NCI-H1930 (cell line): ENCODE measurements around the gene GPS1.

Experiments used
- DNase-seq, 2 experiments: peaks; one replicate each; lab custom pipeline; 2025; lab: John Stamatoyannopoulos, UW

GPS1 gene

DNA sequence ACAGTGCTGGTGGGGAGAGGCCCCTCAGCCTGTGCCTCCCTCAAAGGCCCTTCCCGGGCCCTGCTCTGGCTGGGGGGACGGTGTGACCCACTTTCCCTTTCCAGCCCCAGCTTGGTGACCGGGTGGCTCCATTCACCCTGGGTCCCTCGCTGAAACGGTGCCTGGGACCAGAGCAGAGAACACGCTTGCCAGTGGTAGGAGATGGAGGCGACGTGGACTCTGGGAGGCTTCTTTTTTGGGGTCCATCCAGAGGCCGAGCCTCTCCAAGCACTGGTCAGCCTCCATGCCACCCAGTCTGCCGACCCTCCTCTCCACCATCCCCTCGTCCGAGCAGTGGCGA, 36.8 kb upstream of the GPS1 start:
- no peak for DNase-seq

DNA sequence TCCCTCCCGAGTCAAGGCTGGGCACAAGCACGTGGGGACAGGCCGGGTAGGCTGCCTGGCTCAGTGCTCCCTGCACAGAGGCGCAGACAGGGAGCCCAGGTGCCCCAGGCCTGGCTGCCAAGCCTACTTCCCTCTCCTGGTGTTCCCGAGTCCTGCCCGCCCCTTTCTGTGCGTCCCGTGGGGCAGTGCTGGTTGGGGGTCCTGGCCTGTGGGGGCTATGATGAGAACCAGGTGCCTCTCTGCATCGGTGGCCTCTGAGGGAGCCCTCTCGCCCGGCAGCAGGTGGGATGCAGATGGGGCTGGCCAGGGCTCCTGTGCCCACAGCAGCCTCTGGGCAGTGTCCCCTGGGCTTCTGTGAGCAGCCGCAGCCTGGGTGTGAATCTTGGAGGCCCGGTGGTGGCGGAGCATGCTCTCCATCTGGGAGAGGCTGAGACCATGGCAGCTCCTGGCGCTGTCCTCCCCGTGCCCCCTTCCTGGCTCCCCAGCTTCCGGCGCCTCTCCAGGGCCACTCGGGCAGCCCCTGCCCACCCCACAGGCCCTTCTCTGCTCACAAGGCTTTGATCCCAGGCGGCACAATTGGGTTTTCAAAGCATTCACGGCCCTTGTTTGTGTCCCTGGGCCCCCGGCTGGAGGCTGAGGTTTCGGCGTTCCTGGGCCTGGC, 36.3 kb upstream of the GPS1 start:
- DNase-seq: no peak

- DNase-seq: no peak
Measured at GRCh38 chr17:82016061-82016874, 35.4 kb upstream of the GPS1 start.

GRCh38 chr17:82016875-82017459, 34.7 kb upstream of the GPS1 start:
- no peak for DNase-seq

- no peak for DNase-seq
Measured at GRCh38 chr17:82017612-82018151, 34.0 kb upstream of the GPS1 start.

DNA sequence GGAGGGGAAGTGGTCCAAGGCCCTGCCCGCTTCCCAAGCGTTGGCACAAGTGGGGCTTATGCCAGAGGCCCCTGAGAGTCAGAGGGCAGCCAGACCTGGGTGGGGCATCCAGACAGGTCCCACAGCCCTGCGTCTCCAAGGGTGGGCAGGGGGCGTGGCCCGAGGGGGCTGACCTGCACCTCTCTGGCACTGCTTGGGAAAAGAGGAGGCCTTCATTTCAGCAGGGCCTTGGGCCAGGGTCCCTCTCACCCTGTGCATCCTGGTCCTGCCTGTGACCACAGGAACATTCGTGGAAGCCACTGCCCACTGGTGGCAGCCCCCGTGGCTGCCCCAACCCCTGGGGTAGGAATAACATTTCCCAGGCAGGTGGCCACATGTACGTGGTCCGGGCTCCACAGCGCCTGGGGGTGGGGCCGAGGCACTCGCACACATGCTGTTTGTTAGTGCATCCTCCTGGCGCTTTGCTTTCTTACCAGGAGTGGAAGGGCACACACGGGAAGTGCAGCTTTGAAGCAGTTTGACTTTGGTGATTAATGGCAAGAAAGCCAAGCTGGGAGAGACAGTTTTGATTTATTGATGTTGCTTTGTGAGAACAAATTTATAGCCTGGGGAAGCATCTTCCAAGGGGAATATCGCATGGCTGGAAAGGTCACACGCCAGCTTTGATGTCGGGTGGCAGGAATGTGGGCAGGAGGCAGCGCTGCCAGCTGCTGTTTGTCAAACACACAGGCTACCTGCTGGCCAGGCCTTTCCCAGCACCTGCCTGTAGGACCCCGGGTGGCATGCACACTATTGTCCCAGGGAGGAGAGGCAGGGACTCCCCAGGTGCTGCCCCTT, 33.3 kb upstream of the GPS1 start:
- no peak for DNase-seq

- no peak for DNase-seq
Measured at GRCh38 chr17:82018989-82019689, 32.6 kb upstream of the GPS1 start.

DNA sequence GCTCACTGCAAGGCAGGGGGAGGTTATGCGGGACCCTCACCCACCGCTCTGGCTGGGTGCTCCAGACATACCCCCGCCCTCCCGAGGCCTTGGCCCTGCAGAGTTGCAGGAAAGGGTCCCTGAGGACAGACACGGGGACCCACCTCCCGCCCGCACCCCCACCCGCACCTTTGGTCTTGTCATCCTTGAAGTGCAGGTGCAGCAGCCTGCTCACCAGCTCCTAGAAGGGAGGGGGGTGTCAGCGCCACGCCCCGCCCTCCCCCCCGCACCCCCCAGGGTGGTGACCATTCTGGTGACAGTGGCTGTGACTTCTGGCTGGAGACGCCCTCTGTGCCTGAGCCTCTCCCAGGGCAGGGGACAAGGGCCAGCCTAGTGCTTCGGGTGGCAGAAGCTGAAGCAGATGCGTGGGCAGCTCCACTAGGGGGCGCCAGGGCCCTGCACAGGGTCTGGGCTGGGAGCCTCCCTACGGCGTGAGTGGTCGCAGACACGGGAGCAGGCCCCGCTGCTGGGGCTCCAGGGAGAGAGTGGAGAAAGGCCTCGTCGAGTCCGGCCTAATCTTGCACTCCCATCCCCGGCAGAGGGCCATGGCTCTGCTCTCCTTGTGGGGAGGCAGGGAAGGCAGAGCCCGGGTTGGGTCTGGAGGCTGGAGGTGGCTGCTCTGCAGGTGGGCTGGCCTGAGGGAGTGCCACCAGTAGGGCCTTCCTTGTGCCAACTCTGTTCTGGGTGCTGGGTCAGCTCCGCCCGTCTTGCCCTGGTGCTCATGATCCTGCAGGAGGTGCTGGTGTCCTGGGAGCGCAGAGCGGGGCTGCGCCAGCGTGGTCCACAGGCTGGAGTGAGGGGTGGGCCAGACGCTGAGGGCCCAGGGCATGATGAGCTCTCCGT, 31.8 kb upstream of the GPS1 start:
- DNase-seq: peak; percentile 61 to 82

DNA sequence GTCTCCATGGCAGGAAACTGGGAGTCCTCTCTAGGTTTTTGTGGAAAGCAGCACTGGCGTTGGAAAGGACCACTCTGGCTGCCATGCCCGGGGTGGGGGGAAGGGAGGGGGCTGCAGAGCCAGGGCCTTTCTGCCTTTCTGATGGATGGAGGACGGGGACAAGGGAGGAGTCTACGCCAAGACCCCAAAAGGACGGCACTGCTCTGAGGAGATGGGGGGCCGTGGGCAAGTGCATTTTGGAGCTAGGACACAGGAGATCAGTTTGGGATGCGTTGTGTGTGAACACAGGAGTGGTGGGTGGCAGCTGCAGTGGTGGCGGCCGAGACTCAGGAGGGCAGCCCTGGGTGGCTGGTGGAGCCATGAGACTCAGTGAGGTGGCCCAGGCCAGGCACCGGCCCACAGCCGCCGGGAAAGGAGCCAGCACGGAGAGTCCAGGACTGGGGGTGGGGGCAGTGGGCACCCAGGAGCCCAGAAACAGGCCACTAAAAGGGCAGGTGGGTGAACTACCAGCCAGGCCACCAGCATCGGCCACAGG, 31.1 kb upstream of the GPS1 start:
- DNase-seq: no peak

DNA sequence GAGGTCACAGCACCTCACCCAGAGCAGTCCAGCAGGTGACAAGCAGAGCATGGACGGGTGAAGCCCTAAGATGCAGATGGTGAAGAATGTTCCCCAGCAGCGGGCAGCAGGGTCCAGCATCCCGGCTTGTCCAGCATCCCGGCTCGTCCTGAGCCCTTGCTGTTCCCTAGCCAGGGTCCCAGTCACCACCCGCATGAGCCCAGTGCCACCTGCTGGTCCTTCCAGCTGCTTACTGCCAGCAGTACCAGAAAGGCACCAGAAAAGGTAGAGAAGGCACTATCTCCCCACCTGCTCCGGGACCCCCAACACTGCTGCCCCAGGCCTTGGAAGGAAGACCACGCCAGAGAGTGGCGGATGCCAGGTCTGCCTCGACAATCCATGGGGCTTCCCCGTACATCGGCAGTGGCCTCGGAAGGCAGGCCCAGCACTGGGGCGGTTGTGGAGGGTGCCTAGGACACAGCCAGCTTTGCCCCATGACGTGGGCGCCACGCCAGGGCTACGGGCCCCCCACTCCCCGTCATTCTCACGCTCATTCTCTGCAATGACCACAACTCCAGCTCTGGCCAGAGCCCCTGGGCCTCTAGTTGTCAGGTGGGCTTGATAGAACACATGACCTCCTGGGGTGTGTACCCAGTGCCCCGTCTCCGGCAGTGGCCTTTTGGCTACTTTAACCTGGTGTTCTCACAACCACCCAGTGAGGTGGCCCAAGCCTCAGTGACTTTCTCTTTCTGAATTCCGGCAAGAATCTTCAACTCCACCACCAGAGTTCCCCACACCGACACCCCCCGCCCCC, 30.4 kb upstream of the GPS1 start:
- DNase-seq: peak in 1 of 2 experiments; percentile 47

DNA sequence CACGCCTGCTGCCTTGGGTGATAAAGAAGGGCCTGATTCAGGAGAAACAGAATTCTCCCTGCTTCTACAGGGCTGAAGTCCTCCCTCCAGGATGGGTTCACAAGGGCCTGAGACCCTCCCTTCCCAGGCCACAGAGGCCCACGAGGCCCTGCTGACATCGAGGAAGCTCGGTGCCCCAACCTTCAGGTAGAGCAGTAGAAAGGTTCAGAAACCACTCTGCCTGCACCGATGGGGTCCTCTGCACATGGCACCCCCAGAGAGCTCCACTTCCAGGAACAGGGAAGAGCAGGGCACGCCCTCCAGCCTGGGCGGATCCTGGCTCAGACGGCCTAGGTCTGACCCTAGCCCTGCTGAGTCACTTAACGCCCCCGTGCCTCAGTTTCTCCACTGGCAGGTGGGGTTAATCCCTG, 29.8 kb upstream of the GPS1 start:
- no peak for DNase-seq

DNA sequence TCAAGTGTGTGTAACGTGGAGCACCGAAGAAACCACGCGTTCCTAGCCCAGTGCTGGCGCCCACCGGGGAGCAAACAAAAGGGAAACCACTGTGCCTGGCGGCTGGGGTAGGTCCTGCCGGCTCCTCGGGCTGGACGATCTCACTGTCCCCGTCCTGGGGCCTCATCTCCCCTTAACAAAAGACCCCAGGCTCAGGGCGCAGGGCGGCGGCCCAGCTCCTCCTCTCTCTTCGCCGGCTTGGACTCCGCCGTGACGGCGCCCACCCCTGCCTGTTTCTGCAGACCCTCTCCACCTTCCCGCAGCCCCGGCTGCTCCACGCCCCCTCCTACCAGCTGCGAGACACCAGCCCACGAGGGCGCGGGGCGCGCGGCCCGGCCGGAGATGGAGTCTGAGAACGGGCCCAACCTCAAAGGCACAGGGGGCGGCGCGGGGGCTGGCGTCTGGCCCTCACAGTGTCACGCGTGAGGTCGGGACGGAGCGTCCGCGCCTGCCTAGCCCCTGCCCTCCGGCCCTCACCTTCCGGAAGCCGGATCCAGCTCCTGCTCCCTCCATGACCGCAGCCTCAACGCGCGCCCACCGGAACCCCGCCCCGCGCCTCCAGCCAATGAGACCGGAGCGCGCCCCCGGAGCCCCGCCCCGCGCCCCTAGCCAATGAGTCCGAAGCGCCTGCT, 29.3 kb upstream of the GPS1 start, which contains the start of gene CENPX:
TSS of gene CENPX (minus strand) at position 569 of the 671 bp plus-strand sequence. CDS start at position 552, 17 bp downstream.
- no peak for DNase-seq

- peak; percentile 100 for DNase-seq
Measured at GRCh38 chr17:82022981-82023446, 28.7 kb upstream of the GPS1 start, which contains the start of gene LRRC45. LRRC45 (plus strand) TSS chr17:82023305; CDS start chr17:82023644, 339 bp downstream.

DNA sequence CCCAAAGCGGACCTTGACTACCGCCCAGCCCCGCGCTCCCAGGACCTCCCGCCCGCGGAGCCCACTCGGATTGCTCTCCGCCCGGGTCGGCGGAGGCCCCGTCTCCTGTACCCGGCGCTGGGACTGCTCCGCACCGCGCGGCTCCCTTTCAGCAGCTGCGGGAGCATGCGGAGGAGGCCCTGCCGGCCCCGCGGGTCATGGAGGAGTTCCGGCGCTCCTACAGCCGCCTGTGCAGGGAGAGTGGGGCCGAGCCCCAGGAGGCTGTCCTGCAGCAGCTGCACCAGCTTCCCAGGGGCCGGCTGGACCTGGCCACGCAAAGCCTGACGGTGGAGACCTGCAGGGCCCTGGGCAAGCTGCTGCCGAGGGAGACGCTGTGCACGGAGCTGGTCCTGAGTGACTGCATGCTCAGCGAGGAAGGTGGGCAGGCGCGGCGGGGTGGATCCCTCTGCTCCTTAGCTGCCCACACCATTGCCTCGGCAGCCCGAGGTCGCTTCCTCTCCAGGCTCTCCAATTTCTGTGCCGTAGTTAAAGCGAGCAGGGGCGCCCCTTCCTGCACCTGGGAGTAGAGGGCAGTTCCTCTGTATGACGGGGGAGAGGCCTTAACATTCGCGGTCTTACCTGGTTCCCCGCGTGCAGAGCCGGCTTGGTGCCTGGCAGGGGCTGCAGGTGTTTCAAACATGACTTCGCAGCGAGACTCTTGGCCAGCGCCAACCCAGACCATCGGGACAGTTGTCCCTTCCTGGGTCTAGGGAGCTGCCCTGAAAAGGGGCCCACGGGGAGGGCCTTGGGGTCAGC, 28.1 kb upstream of the GPS1 start:
- DNase-seq: peak in 1 of 2 experiments; percentile 49

GRCh38 chr17:82024859-82025258, 26.8 kb upstream of the GPS1 start:
- DNase-seq: no peak

GRCh38 chr17:82025401-82026107, 26.1 kb upstream of the GPS1 start:
- DNase-seq: no peak

- DNase-seq: no peak
Measured at GRCh38 chr17:82028246-82028645, 23.5 kb upstream of the GPS1 start.
